ENCODE measurements around the gene CAPN5.

Gene CAPN5

DNA sequence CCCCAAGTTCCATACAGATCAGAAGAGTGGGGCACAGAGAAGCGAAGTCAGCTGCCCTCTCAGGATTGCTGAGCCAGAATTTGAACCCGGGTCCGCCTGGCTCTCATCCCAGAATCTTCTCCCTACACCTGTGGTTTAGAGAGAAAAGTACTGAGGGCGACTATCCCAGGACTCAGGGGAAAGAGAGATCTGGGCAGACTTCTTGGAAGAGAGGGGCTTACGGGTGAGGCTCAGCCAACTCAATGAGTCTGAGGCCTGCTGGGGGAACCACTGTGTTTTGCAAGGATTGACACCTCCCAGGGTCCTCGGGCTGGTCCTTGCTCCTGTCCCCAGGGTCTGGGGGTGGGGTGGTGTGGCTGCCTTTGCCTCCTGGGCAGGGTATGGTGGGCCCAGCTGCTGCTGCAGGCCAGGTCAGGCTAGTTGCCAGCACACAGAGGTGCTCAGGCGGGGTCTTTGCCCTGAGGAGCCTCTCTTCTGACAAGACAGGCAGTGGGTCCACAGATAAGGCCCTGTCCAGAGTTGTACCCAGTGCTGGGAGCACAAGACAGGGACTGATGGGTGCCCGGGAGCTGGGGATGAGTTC lies 1.2 kb downstream of the CAPN5 start:
- no peak for DNase-seq

- DNase-seq = peak; percentile 46
These were observed 1.9 kb downstream of the CAPN5 start for GRCh38 chr11:77068457-77069335.

DNA sequence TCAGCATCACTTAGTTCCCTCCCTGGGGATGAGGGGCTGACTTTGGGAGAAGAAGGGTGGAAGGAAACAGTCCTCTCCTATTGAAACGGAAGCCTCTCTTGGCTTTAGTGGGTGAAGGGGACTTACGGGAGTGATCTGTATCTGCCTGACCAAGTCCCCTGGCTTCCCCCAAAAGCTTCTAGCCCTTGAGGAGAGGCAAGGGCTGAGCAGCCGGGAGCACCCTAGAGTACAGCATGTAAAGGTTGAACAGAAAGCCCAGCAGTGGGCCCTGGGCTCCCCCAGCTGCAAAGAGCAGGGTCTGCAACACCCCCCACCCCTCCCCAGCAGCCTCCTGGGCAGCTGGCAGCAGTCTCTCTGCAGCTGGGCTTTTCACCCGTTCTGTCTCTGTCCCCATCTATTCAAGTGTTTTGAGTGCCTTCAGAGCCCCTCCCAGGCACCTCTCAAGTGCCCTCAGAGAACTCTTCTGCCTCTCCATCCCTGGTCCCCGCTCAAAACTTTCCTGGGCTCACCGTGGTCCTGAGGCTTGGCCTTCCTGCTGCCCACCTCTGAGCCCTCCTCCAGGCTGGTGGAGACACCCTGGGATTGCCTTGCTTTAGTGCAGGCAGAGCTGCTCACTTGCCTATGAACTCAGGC lies 2.7 kb downstream of the CAPN5 start:
- DNase-seq = peak; percentile 45

GRCh38 chr11:77069969-77070582 lies 3.3 kb downstream of the CAPN5 start:
- DNase-seq = no peak

DNA sequence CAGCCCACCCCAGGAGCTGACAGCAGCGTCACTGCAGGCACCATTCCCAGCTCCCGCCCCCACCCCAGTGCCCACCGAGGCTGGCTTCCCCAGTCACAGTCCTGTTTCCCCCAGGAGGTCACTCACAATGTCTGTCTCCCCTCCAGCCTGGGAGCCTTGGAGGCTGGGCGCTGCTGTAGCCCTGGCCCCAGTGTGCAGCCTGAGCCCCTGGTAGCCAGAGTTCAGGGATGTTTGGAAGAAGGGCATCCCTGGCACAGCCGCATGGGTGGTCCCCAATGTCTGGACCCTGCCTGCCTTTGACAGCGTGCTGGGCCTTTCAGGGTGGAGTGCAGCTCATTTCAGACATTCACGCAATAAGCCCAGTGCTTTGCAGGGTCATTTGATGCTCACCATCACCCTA lies 4.3 kb downstream of the CAPN5 start:
- DNase-seq = no peak

DNA sequence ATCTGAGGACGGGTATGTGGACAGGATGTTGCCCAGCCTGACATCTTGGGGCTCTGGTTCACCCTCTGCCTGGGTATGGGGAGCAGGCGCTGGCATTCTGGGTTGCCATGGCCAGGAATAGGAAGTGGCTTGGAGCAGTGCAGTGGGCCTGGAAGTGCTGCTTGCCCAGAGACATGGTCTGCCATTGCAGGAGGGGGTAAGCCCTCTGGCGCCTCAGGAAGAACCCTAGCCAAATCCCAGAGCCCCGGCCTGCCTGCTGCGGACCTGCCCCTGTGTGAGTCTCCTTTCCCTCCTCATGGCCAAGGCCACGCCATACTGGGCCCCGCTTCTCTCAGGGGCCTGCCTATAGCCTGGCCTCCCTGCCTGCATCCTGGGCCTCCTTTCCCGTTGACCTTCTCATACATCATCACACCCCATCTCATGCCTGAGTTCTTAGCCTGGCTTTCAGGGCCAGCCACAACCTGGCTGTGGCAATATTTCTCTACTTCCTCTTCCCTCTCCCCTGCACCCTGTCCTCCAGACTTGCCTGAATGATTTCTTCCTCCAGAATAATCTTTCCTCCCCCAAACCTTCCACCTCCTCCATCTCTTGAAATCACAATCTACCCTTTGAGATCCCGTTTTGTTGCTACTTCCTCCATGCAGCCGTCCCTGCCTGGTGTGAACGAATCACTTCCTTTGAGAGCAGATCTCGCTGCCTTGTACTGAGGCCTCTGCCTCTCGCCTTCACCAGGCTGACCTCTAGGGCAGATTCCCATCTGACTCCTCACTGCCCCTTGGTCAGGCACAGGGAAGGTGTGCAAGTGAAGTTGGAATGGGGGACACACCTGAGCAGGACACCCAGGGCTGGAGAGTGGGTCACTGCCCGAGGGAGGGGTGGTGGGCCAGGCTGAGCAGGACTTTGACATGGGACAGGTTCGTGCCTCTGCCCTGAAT lies 5.2 kb downstream of the CAPN5 start:
- DNase-seq = peak; percentile 49

DNA sequence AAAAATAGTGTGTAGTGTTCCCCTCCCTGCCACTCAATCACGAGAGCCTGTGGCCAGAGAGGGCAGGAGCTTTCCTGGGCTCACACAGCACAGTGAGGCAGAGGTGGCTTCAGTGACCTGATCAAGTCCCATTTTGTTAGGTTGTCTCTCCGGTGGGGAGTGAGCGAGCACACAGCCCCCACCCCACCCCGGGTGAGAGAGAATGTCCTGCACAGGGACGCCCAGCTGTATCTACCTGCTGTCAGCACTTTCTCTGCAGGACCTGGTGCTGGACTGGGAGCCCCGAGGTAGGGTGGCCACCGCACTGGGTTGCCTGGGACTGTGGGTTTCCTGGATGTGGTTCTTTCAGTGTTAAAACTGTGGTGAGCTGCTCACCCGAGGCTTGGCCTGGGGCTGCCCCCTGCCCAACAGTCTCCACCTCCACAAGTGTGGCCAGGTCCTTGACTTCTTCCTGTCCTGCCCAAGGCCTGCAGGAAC lies 6.1 kb downstream of the CAPN5 start:
- DNase-seq = peak; percentile 56

GRCh38 chr11:77073328-77074001 lies 6.7 kb downstream of the CAPN5 start:
- DNase-seq = no peak

DNA sequence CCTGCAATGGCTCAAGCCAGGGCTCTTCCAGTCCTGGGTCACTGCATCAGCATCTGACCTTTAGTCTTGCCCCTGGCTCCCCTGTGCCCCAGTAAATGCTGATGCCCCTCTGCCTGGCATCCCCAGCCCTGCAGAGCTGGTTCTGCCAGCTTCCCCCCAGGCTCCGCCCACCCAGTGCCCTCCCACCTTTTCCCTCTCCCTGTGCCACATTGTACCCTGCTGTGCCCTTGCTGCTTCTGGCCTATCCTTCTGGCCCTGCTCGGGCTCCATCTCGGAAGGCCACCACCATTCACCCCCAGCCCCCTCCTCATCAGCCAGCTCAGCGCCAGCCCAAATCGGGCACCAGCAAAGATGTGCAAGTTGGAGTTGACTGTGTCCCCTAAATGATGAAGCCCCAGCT lies 7.4 kb downstream of the CAPN5 start:
- DNase-seq = no peak

- no peak for DNase-seq
These were observed 8.0 kb downstream of the CAPN5 start for GRCh38 chr11:77074626-77075221.

DNA sequence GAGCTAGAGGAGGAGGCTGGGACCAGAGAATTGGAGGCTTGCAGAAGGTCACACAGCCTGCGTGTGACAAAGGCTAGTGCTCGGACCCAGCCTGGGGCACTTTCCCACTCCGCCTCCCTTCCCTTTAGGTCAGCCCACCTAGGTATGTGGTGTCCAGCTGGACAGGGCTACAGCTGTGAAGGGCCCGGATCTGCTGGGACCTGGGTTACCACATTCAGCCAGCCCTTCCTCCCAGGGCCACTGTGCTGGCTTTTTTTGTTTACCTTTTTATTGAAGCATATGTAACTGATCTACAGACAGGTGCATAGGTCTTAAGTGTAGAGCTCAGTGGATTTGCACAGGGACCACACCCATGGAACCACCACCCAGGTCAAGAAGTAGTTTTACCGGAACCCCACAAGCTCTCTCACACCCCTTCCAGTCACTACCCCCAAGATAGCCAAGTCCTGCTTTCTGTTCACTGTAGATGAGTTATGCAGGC lies 8.7 kb downstream of the CAPN5 start:
- no peak for DNase-seq

- DNase-seq = no peak
These were observed 12.9 kb downstream of the CAPN5 start for GRCh38 chr11:77079666-77080065.

DNA sequence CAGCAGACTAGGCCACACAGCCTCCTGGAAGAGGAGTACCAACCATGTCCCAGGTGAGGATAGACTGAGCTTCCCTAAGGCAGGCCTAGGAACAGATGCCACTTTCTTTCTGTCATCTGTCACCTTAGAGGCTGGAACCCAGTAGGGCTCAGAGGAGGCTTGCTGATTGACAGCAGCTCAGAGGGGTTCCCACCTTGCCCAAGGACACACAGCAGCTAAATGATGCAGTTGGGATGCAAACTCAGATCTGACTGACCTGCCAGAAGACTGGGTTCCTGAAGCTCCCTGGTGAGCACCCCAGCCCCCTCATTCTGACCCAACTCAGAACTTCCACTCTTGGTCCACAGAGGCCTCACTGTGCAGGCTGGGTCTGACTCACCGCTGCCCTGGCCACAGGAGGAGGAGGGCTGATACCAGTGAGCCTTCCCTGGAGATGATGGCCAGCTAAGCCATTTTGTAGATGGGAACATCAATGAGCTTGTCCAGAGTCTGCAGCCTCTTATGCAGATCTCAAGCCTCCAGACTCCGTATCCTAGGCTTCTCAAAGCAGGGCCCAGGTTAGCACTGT lies 14.0 kb downstream of the CAPN5 start:
- DNase-seq = no peak

DNA sequence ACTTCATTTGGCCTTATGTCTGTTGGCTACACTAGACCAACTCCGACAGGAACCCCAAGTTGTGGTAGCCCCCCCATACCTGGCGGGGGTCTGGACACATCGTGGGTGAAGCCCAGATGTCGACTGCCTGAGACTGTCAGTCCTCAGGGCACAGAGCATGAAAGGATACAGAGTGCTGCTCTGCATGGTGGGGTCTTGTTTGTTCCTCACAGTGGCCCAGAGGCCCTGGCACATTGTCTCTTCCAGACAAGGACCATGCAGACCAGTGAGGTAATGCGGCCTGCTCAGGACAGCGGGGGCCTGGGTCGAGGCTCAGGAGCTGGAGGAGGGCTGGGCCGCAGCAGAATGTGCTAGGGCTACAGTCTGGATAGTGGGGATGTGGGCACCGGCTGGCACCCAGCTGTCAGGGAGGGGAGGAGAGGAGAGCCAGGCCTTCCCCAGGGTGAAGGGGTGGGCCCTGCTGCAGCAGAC lies 14.6 kb downstream of the CAPN5 start:
- DNase-seq = no peak

DNA sequence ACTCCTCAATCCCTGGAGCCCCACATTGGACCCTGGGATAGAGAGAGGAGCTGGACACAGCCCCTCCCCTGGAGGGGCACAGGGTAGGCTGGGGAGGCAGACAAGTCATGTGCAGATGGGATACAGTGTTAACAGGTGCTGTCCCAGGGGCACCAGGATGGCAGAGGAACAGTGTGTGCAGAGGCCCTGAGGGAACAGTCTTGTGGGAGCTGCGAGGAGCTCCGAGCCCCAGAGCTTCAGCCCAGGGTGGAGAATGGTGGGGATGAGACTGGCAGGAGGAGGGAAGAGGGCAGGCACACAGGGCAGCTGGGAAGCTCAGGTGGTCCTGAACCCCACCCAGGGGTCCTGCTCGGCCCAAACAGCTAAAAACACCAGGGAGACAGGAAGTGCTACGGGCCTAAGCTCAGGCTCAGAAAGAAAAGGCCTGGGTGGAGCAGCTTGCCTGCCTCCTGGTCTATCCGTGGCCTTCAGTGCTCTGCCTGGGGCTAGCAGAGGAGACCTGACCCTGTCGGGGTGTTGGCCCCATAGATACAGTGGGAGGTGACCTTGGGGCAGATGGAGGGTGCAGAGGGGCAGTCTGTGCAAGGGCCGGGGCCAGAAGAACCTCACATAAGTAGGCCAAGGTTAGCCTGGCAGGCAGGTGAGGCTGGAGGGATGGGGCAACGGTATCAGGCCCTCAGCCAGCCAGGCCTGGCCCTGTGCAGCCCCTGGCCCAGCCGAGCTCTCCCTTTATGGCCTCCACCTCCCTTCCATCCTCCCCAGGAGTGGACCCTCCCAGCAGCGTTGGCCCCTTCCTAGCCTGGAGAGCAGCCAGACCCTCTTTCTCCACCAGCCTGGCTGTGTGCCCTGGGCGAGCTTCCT lies 15.4 kb downstream of the CAPN5 start:
- DNase-seq = no peak

DNA sequence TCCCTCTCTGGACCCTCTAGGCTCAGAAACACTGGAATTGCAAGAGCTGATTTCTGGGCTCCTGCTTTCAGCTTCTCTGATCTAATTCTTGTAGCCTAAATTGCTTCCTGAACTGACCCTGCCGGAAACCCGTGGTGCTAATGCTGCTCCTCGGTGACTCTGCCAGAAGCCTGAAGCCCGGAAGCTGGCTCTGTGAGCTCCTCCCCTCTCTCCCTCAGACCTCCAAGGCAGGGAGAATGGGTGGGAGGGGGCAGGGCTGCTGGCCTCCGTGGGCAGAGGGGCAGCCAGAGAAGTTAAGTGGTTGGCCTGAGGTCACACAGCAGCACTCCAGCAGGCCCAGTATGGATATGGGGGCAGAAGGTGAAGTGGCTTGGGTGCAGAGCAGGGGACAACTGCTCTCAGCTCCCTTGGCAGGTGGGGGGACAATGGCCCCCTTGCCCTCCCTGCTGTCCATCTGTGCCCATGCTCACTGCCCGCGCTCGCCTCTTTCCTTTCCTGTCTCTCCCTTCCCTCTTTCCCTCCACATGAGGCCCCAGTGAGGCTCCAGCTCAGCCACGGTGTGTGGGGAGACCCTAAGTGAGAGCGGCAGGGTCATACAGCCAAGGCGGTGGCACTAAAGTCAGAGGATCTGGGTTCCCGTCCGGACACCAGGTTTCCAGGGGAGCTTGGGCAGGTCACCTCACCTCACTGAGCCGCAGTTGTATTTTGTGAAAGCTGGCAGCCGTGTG lies 16.2 kb downstream of the CAPN5 start:
- DNase-seq = peak; percentile 67

DNA sequence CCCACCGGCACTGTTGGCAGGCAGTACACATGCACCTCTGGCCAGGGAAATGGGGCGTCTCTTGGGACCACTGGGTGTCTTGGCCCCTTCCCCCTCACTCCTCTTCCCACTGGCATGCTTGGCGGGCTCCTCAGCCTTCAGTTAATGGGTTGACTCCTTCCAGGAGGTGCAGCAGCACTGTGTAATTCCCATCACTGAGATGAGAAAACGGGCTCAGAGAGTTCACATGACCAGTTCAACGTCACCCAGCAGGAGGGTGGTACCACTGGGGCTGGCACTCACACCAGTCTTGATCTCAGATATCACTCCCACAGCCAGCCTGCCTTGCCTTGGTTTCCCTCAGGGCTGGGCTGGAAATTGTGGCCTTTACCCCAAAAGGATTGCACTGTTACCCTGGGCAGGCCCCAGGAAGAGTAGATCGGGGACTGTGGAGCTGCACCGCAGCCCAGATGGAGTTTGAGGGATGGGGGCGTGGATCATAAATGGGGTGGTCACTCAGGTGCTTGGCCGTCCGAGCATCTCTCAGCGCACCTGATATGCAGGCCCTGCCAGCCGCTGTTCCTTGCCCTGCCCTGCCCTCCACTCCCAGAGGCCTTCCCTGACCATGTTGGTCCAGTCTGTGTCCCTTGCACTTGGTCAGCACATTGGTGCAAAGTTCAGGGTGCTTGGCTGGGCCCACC lies 16.9 kb downstream of the CAPN5 start:
- no peak for DNase-seq

GRCh38 chr11:77084581-77085191 lies 17.9 kb downstream of the CAPN5 start:
- DNase-seq = no peak

Data from activated CD8-positive, alpha-beta memory T cell treated with anti-CD3 and anti-CD28 coated beads, Interleukin-2, amount 50 U/mL, for 48 hours (primary cell).